Neural progenitor cell (in vitro differentiated cells): ENCODE results near the gene KCNK3. TPM values are rescaled to one million over a fixed set of nuclear protein-coding genes. Genes with fewer than 3 reads are reported as not detected.
A peak's percentile ranks its signal among the peaks of the same experiment; 100 is the strongest.
"Not testable (repeated sequence)": the region's sequence is repeated elsewhere in the genome, so short reads cannot be mapped to it uniquely, and the experiment has no call there.

Experiments
- DNase-seq: peaks from one replicate; pipeline ENCODE4 v3.0.0-alpha.2; 2016; ENCODE audit warnings: low spot score
- H2AFZ ChIP-seq: fragments of 200-600 bp; sonication (generic); replicated peaks from 2 replicates; pipeline ENCODE4 v1.6.1; 2016; ENCODE audit warnings: antibody characterized with exemption
- H3F3A ChIP-seq: fragments of 200-600 bp; sonication (generic); 2 replicates; pipeline ENCODE4 v1.6.1; 2016; ENCODE audit warnings: antibody characterized with exemption, low read depth
- H3K27ac ChIP-seq: fragments of 200-600 bp; sonication (generic); 2 replicates; pipeline ENCODE4 v1.5.1; 2016; ENCODE audit warnings: mild to moderate bottlenecking
- H3K27me3 ChIP-seq: fragments of 200-600 bp; sonication (generic); 2 replicates; pipeline ENCODE4 v1.6.1; 2016; ENCODE audit warnings: mild to moderate bottlenecking, moderate library complexity
- H3K36me3 ChIP-seq: fragments of 200-600 bp; sonication (generic); 2 replicates; pipeline ENCODE4 v1.5.1; 2016
- H3K4me1 ChIP-seq: fragments of 200-600 bp; sonication (generic); 2 replicates; pipeline ENCODE4 v1.6.1; 2016; ENCODE audit warnings: mixed run types
- H3K4me2 ChIP-seq: fragments of 200-600 bp; sonication (generic); 2 replicates; pipeline ENCODE4 v1.6.1; 2016
- H3K4me3 ChIP-seq: fragments of 200-600 bp; sonication (generic); 2 replicates; pipeline ENCODE4 v1.5.1; 2016
- H3K79me2 ChIP-seq: fragments of 200-600 bp; sonication (generic); 2 replicates; pipeline ENCODE4 v1.6.1; 2016; ENCODE audit warnings: low read depth
- H3K9ac ChIP-seq: fragments of 200-600 bp; sonication (generic); 2 replicates; pipeline ENCODE4 v1.6.1; 2016
- H3K9me3 ChIP-seq: fragments of 200-600 bp; sonication (generic); 2 replicates; pipeline ENCODE4 v1.5.1; 2016; ENCODE audit warnings: low read depth
- H4K20me1 ChIP-seq: fragments of 200-600 bp; sonication (generic); 2 replicates; pipeline ENCODE4 v1.6.1; 2016; ENCODE audit warnings: low read depth
- H3K27ac Mint-ChIP-seq: 3 replicates; pipeline ENCODE4 v1.8.0; 2021; ENCODE audit warnings: mixed read lengths
- H3K27me3 Mint-ChIP-seq: 2 replicates; pipeline ENCODE4 v1.8.0; 2022; ENCODE audit warnings: low read depth, mild to moderate bottlenecking, inconsistent platforms, moderate library complexity, mixed read lengths; ENCODE audit not compliant: insufficient read depth
- H3K36me3 Mint-ChIP-seq: 3 replicates; pipeline ENCODE4 v1.8.0; 2021; ENCODE audit warnings: mixed read lengths
- H3K4me1 Mint-ChIP-seq: 3 replicates; pipeline ENCODE4 v1.8.0; 2021; ENCODE audit warnings: mixed read lengths
- H3K4me3 Mint-ChIP-seq: 3 replicates; pipeline ENCODE4 v1.8.0; 2021; ENCODE audit warnings: mild to moderate bottlenecking, moderate library complexity, mixed read lengths
- H3K9me3 Mint-ChIP-seq: 3 replicates; pipeline ENCODE4 v1.8.0; 2020; ENCODE audit warnings: mixed read lengths
- EZH2 ChIP-seq: fragments of 200-600 bp; sonication (generic); IDR thresholded peaks from 2 replicates; pipeline ENCODE4 v1.6.1; 2017; ENCODE audit warnings: antibody characterized with exemption, mild to moderate bottlenecking, moderate library complexity
- EZH2phosphoT487 ChIP-seq: fragments of 200-600 bp; sonication (generic); IDR thresholded peaks from 2 replicates; pipeline ENCODE4 v1.6.1; 2017; ENCODE audit warnings: antibody characterized with exemption
- total RNA-seq: library from RNA; depleted of rRNA; stranded (reverse); fragments of >200 nt; gene quantifications from 2 replicates; pipeline ENCODE4 v1.2.3, GENCODE V29; 2015; ENCODE audit warnings: low replicate concordance
- TF ChIP-seq, protein P1 (sequence below): fragments of 200-600 bp; sonication (generic); IDR thresholded peaks from 2 replicates; pipeline ENCODE4 v1.5.1; 2017; ENCODE audit warnings: antibody characterized with exemption, mild to moderate bottlenecking

The KCNK3 gene
- total RNA-seq, 1 donor from 2014 or later, result not detected

DNA sequence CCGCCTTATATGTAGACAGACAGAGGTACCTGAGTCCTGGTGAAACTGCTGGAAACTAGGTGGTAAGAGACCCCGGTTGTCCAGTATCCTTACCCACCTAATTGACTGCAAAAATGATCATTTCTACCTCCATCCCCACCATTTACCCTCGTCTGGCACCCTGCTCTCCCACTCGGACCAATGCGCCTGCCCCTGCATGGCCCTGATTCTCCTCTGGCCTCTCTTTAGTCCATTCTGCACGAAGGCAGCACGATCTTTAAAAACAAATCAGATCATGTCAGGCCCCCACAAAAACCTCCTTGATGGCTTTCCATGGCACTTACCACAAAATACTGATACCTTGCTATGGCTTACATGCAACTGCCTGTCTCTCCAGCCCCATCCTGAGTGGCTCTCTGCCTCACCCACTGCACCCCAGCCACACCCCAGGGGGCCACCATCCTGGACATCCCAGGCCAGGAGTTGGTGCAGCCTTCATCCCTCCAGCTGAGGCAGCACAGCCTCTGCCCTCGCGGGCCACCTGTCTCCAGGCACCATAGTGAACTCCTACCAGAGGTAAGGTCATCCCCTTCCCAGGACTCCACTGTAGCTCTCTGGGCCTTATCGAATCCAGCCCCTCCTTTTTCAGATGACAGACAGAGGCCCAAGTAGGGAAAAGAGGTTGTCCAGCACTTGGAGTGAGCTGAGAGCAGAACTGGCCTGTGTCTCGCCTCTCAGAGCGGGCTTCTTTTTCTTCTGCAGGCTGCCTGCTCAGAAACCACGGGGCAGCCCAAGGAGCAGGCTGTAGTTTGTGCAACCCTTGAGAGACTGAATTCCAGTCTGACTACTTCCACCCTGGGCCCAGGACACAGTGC is 39.1 kb upstream of the KCNK3 start:
- Mint-ChIP-seq H3K27ac (no peak overlapping the region), H3K27me3 (peaks cover 8% of the 10 kb centered on the region), H3K36me3 (no peaks in the 10 kb centered on the region), H3K4me1 (peaks cover 24% of the 10 kb centered on the region), H3K9me3 (peaks cover 6% of the 10 kb centered on the region), H3K4me3 (peak overlapping the region; percentile 21)
- no peaks in the 10 kb centered on the region for H3K27me3 ChIP-seq
- H3K4me3 ChIP-seq, result no peak overlapping the region
- no peaks in the 10 kb centered on the region for H3K9me3 ChIP-seq
- H3F3A ChIP-seq, result peaks cover under 1% of the 10 kb centered on the region
- H4K20me1 ChIP-seq, result no peaks in the 10 kb centered on the region
- H3K36me3 ChIP-seq, result no peaks in the 10 kb centered on the region
- no peaks in the 10 kb centered on the region for H3K79me2 ChIP-seq
- no peak overlapping the region for H2AFZ ChIP-seq
- H3K4me1 ChIP-seq, result no peaks in the 10 kb centered on the region
- H3K9ac ChIP-seq, result no peak overlapping the region
- H3K4me2 ChIP-seq, result no peak overlapping the region
- DNase-seq, result no peak
- TF ChIP-seq, protein P1, sequence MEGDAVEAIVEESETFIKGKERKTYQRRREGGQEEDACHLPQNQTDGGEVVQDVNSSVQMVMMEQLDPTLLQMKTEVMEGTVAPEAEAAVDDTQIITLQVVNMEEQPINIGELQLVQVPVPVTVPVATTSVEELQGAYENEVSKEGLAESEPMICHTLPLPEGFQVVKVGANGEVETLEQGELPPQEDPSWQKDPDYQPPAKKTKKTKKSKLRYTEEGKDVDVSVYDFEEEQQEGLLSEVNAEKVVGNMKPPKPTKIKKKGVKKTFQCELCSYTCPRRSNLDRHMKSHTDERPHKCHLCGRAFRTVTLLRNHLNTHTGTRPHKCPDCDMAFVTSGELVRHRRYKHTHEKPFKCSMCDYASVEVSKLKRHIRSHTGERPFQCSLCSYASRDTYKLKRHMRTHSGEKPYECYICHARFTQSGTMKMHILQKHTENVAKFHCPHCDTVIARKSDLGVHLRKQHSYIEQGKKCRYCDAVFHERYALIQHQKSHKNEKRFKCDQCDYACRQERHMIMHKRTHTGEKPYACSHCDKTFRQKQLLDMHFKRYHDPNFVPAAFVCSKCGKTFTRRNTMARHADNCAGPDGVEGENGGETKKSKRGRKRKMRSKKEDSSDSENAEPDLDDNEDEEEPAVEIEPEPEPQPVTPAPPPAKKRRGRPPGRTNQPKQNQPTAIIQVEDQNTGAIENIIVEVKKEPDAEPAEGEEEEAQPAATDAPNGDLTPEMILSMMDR, result no peak
- TF ChIP-seq EZH2 (no peak), EZH2phosphoT487 (no peak)
- no peak overlapping the region for H3K27ac ChIP-seq

DNA sequence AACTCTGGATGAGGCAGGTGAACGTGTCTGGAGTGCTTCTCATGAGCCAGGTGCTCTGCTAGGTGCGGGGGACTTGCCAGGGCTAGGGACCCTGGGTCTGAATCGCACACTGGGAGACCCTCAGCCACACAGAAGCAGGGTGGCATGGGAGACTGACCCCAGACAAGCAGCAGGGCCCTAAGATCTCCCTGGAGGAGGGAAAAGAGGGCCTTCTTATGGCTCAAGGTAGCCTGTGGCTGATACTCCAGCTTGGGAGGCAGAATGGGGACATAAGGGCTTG is 38.5 kb upstream of the KCNK3 start:
- no peaks in the 10 kb centered on the region for H3K79me2 ChIP-seq

DNA sequence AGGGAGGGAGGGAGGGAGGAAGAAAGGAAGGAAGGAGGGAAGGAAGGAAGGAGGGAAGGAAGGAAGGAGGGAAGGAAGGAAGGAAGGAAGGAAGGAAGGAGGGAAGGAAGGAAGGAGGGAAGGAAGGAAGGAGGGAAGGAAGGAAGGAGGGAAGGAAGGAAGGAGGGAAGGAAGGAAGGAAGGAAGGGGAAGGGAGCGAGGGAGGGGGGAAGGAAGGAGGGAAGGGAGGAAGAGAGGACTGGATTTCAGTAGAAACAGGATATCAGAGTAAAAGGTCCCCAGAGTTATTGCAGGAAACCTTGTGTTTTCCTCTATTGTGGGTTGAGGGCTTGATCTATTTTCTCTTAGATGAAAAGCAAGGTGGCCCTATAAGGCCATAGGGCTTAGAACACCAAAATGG is 37.4 kb upstream of the KCNK3 start:
- not testable (repeated sequence) for H4K20me1 ChIP-seq, H3K27ac ChIP-seq, H3K9ac ChIP-seq, H3K27ac Mint-ChIP-seq, H3K4me3 Mint-ChIP-seq, H3K79me2 ChIP-seq, DNase-seq, H3K27me3 ChIP-seq, H3K36me3 ChIP-seq, H3K4me1 ChIP-seq, H3K4me3 ChIP-seq, H3K4me2 ChIP-seq, H3K27me3 Mint-ChIP-seq, H2AFZ ChIP-seq, H3F3A ChIP-seq, H3K9me3 ChIP-seq, H3K36me3 Mint-ChIP-seq
- Mint-ChIP-seq H3K4me1 (peaks cover 20% of the 10 kb centered on the region), H3K9me3 (peaks cover 16% of the 10 kb centered on the region)

More for the DNA sequence above, 38.5 kb upstream of the KCNK3 start:
- H3K27ac ChIP-seq, result no peak overlapping the region
- no peak overlapping the region for H3K4me2 ChIP-seq
- peaks cover 5% of the 10 kb centered on the region for H3K27me3 Mint-ChIP-seq
- H2AFZ ChIP-seq, result no peak overlapping the region
- no peaks in the 10 kb centered on the region for H3K4me1 ChIP-seq
- no peaks in the 10 kb centered on the region for H3K36me3 ChIP-seq
- no peak for TF ChIP-seq EZH2
- TF ChIP-seq, protein P1, result no peak
- TF ChIP-seq EZH2phosphoT487, result no peak
- H3K27ac Mint-ChIP-seq, result no peak overlapping the region
- H3F3A ChIP-seq, result no peaks in the 10 kb centered on the region
- no peak overlapping the region for H3K4me3 ChIP-seq
- no peaks in the 10 kb centered on the region for H3K9me3 ChIP-seq
- H3K9me3 Mint-ChIP-seq, result peaks cover 11% of the 10 kb centered on the region
- DNase-seq, result no peak
- no peaks in the 10 kb centered on the region for H4K20me1 ChIP-seq
- no peaks in the 10 kb centered on the region for H3K36me3 Mint-ChIP-seq
- no peak overlapping the region for H3K4me3 Mint-ChIP-seq
- no peaks in the 10 kb centered on the region for H3K27me3 ChIP-seq
- peaks cover 24% of the 10 kb centered on the region for H3K4me1 Mint-ChIP-seq
- H3K9ac ChIP-seq, result no peak overlapping the region

DNA sequence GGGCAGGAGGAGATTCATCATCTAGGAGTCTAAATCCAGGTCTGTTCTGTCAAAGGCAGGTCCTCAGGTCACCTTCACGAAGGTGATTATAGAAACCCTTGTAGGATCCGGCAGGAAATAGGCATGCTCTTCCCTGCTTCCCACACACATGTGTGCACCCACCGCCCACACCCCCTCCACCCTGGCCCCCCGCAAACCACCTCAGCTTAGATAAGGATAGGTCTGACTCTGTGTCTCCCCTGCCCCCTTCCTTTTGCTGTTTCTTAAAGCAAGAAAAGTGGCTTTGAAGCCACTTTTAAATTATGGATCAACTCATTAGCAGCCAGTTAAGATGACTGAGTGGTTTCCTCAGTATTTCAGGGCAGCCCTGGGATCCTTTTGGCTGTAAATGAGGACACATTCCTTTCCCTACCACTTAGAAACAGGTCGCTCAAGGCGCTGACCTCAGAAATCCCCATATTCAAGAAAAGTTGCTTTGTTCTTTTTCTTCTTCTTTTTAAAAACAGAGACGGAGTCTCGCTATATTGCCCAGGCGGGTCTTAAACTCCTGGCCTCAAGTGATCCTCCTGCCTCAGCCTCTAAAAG is 36.8 kb upstream of the KCNK3 start:
- peaks cover 15% of the 10 kb centered on the region for H3K9me3 ChIP-seq
- no peaks in the 10 kb centered on the region for H3K36me3 ChIP-seq
- H3K27me3 ChIP-seq, result no peaks in the 10 kb centered on the region
- peaks cover 18% of the 10 kb centered on the region for H3K4me1 Mint-ChIP-seq
- no peak overlapping the region for H3K9ac ChIP-seq
- H4K20me1 ChIP-seq, result no peaks in the 10 kb centered on the region
- no peak overlapping the region for H3K4me2 ChIP-seq
- no peak overlapping the region for H3K4me3 ChIP-seq
- TF ChIP-seq EZH2, result no peak
- TF ChIP-seq, protein P1, result no peak
- no peak for TF ChIP-seq EZH2phosphoT487
- no peak overlapping the region for H3K27ac Mint-ChIP-seq
- peaks cover 18% of the 10 kb centered on the region for H3K9me3 Mint-ChIP-seq
- H3K79me2 ChIP-seq, result no peaks in the 10 kb centered on the region
- H3F3A ChIP-seq, result no peaks in the 10 kb centered on the region
- H3K4me3 Mint-ChIP-seq, result no peak overlapping the region
- DNase-seq, result no peak
- H3K27ac ChIP-seq, result no peak overlapping the region
- no peaks in the 10 kb centered on the region for H3K4me1 ChIP-seq
- no peaks in the 10 kb centered on the region for H3K27me3 Mint-ChIP-seq
- no peak overlapping the region for H2AFZ ChIP-seq
- no peaks in the 10 kb centered on the region for H3K36me3 Mint-ChIP-seq
